KBM-7 (cell line): ENCODE data around the gene MGME1.
"Not testable (repeated sequence)": the region's sequence is repeated elsewhere in the genome, so short reads cannot be mapped to it uniquely, and the experiment has no call there.

Experiments
- DNase-seq: peaks from one replicate; pipeline ENCODE4 v3.0.0-alpha.2; 2015
- in situ Hi-C: fragments of 300-500 bp; cut with MboI; formaldehyde crosslinking; loops from 2 replicates; pipeline ENCODE4 v1.14.3; 2020; ENCODE audit warnings: low sequenced_read_pairs, low pct_unique_long_range_greater_than_20kb, mixed read lengths

The MGME1 gene

GRCh38 chr20:17957505-17958363, 11.1 kb upstream of the MGME1 start:
- in situ Hi-C loops: no loop called here
- DNase-seq: no peak

GRCh38 chr20:17958373-17959256, 10.2 kb upstream of the MGME1 start:
- in situ Hi-C loops: no loop called here
- DNase-seq: peak; percentile 43

- in situ Hi-C loops: no loop called here
These were observed 9.6 kb upstream of the MGME1 start for GRCh38 chr20:17959257-17959627.

GRCh38 chr20:17960400-17960885, 8.4 kb upstream of the MGME1 start:
- DNase-seq, in situ Hi-C loops: not testable (repeated sequence)

More at GRCh38 chr20:17959257-17959627, 9.6 kb upstream of the MGME1 start:
- no peak for DNase-seq

- in situ Hi-C loops: no loop called here
- DNase-seq: peak; percentile 40
These were observed 7.8 kb upstream of the MGME1 start for GRCh38 chr20:17960927-17961586.

GRCh38 chr20:17961587-17961940, 7.3 kb upstream of the MGME1 start:
- DNase-seq: no peak
- in situ Hi-C loops: no loop called here

GRCh38 chr20:17963114-17963897, 5.5 kb upstream of the MGME1 start:
- in situ Hi-C loops: no loop called here
- DNase-seq: no peak

GRCh38 chr20:17964073-17964472, 4.7 kb upstream of the MGME1 start:
- in situ Hi-C loops: no loop called here
- no peak for DNase-seq

- in situ Hi-C loops: no loop called here
- no peak for DNase-seq
These were observed 4.2 kb upstream of the MGME1 start for GRCh38 chr20:17964632-17965031.

- DNase-seq: peak; percentile 51
- in situ Hi-C loops: no loop called here
These were observed 3.6 kb upstream of the MGME1 start for GRCh38 chr20:17965042-17965697.

GRCh38 chr20:17966432-17967310, 2.1 kb upstream of the MGME1 start:
- in situ Hi-C loops: no loop called here
- DNase-seq: peak; percentile 69

GRCh38 chr20:17967521-17968365, 1.1 kb upstream of the MGME1 start:
- DNase-seq: peak; percentile 44

GRCh38 chr20:17969278-17969883, 563 bp downstream of the MGME1 start:
- DNase-seq: no peak

More at GRCh38 chr20:17967521-17968365, 1.1 kb upstream of the MGME1 start:
- in situ Hi-C loops: no loop called here

GRCh38 chr20:17969884-17970409, 1.1 kb downstream of the MGME1 start:
- in situ Hi-C loops: no loop called here
- DNase-seq: peak; percentile 93

More at GRCh38 chr20:17969278-17969883, 563 bp downstream of the MGME1 start:
- in situ Hi-C loops: no loop called here

- DNase-seq: no peak
- in situ Hi-C loops: no loop called here
These were observed 2.6 kb downstream of the MGME1 start for GRCh38 chr20:17971300-17972013.
